ENCODE results near the gene SIDT1. TPM values are rescaled to one million over a fixed set of nuclear protein-coding genes. Genes with fewer than 3 reads are reported as not detected.

The SIDT1 gene
- total RNA-seq, 1 experiment from 2014 or later, result 0.22 TPM

GRCh38 chr3:113556316-113556945, 24.1 kb downstream of the SIDT1 start:
- Mint-ChIP-seq H3K36me3 (no peaks in the 10 kb centered on the region), H3K9me3 (no peaks in the 10 kb centered on the region), H3K4me1 (no peaks in the 10 kb centered on the region), H3K27me3 (ENCODE audit: low read depth) (peaks cover 2% of the 10 kb centered on the region; the same call in 1 of the 2 replicates), H3K4me3 (no peak overlapping the region), H3K27ac (no peak overlapping the region)
- CTCF ChIA-PET, result interaction anchor here (1.6 to 1.8 kb wide), 2 partner anchors 21 to 61 kb away, joined by 5 to 7 read pairs; no protein-coding TSS in a partner anchor
- ATAC-seq (no peak), DNase-seq (ENCODE audit: low spot score) (no peak)
- POLR2A ChIA-PET, result interaction anchor here (0.7 kb wide), 1 partner anchor 234 kb away, joined by 7 read pairs; no protein-coding TSS in a partner anchor
- TF ChIP-seq USF1 (CRISPR knock-in tag; IDR thresholded peaks at IDR 0.05) (no peak), ARID4B (CRISPR knock-in tag; IDR thresholded peaks at IDR 0.05; ENCODE audit: borderline replicate concordance) (no peak), ZNF138 (CRISPR knock-in tag; conservative IDR thresholded peaks at IDR 0.05) (no peak), HMGA2 (CRISPR knock-in tag; IDR thresholded peaks at IDR 0.05) (no peak), NFATC4 (CRISPR knock-in tag; IDR thresholded peaks at IDR 0.05) (no peak), ZNF317 (CRISPR knock-in tag; IDR thresholded peaks at IDR 0.05; ENCODE audit: borderline replicate concordance, low read depth) (no peak), ATF6 (CRISPR knock-in tag; IDR thresholded peaks at IDR 0.05) (no peak), STAT6 (CRISPR knock-in tag; conservative IDR thresholded peaks at IDR 0.05; ENCODE audit: low read depth) (no peak), ZNF425 (CRISPR knock-in tag; conservative IDR thresholded peaks at IDR 0.05) (no peak), JUN (CRISPR knock-in tag; IDR thresholded peaks at IDR 0.05) (no peak), NFE2L1 (CRISPR knock-in tag; IDR thresholded peaks at IDR 0.05) (no peak), KAT7 (CRISPR knock-in tag; IDR thresholded peaks at IDR 0.05; ENCODE audit: borderline replicate concordance) (no peak), CBFB (CRISPR knock-in tag; IDR thresholded peaks at IDR 0.05; ENCODE audit: low read depth) (no peak)
